Bronchial epithelial cell (primary cell): ENCODE measurements around the gene TRABD2B. TPM values are rescaled to one million over a fixed set of nuclear protein-coding genes. Genes with fewer than 3 reads are reported as not detected.

Source experiments
- DNase-seq: peaks from one replicate; pipeline ENCODE4 v3.0.0-alpha.2; 2010; ENCODE audit warnings: low read depth
- FAIRE-seq: peaks from 2 replicates; lab custom pipeline; 2011; peaks lifted over from hg19 to GRCh38; lab: Jason Lieb, UNC
- H3K27me3 ChIP-seq: 2 replicates; pipeline ENCODE4 v1.5.1; 2011; ENCODE audit warnings: low read length; ENCODE audit not compliant: control insufficient read depth, insufficient read depth
- H3K36me3 ChIP-seq: 2 replicates; pipeline ENCODE4 v1.5.1; 2011; ENCODE audit warnings: low read length; ENCODE audit not compliant: control insufficient read depth, insufficient read depth
- H3K4me3 ChIP-seq: 2 replicates; pipeline ENCODE4 v1.5.1; 2011; ENCODE audit warnings: mild to moderate bottlenecking, low read depth, low read length, control low read depth
- total RNA-seq: library from RNA; depleted of rRNA; stranded (reverse); fragments of >200 nt; gene quantifications from 2 replicates; pipeline ENCODE4 v1.2.1, GENCODE V29; 2014
- TF ChIP-seq, protein P1 (sequence below): IDR thresholded peaks from 2 replicates; pipeline ENCODE4 v1.5.1; 2011; ENCODE audit warnings: mild to moderate bottlenecking, moderate library complexity, low read length, control low read depth, inconsistent platforms; ENCODE audit not compliant: insufficient read depth, severe bottlenecking

TRABD2B gene
- total RNA-seq, 1 donor from 2014 or later: under 0.01 TPM

DNA sequence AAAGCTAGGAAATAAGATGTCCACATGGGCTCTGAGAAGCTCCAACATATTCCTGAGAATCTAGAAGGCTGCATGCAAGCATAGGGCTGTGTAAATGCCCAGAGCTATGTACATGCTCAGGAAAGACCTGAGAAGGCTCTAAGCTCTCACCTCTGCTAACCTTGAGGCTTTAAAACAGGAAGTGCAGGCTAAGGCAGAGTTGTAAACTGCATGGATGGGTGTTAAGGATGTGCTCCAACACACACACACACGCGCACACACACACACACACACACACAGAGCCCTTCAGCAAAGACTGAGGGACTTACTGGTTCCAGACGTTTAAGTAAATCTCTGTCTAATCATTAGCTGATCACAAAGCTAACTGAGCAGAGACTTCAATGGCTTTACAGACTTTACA is 162.9 kb downstream of the TRABD2B start:
- TF ChIP-seq, protein P1, sequence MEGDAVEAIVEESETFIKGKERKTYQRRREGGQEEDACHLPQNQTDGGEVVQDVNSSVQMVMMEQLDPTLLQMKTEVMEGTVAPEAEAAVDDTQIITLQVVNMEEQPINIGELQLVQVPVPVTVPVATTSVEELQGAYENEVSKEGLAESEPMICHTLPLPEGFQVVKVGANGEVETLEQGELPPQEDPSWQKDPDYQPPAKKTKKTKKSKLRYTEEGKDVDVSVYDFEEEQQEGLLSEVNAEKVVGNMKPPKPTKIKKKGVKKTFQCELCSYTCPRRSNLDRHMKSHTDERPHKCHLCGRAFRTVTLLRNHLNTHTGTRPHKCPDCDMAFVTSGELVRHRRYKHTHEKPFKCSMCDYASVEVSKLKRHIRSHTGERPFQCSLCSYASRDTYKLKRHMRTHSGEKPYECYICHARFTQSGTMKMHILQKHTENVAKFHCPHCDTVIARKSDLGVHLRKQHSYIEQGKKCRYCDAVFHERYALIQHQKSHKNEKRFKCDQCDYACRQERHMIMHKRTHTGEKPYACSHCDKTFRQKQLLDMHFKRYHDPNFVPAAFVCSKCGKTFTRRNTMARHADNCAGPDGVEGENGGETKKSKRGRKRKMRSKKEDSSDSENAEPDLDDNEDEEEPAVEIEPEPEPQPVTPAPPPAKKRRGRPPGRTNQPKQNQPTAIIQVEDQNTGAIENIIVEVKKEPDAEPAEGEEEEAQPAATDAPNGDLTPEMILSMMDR: no peak
- H3K36me3 ChIP-seq: no peaks in the 10 kb centered on the region
- no peak overlapping the region for H3K4me3 ChIP-seq
- FAIRE-seq (no peak), DNase-seq (no peak)
- no peaks in the 10 kb centered on the region for H3K27me3 ChIP-seq

GRCh38 chr1:47830641-47831333 is 166.4 kb downstream of the TRABD2B start:
- DNase-seq: no peak
- TF ChIP-seq, protein P1: no peak
- Histone ChIP-seq H3K36me3 (no peaks in the 10 kb centered on the region), H3K27me3 (no peaks in the 10 kb centered on the region), H3K4me3 (no peak overlapping the region)
- FAIRE-seq: no peak

- FAIRE-seq: no peak
- Histone ChIP-seq H3K4me3 (no peak overlapping the region), H3K27me3 (no peaks in the 10 kb centered on the region), H3K36me3 (no peaks in the 10 kb centered on the region)
- DNase-seq: no peak
- TF ChIP-seq, protein P1: no peak
Observed at GRCh38 chr1:47830021-47830420, 167.2 kb downstream of the TRABD2B start.

- TF ChIP-seq, protein P1: no peak
Observed at GRCh38 chr1:47828978-47829377, 168.2 kb downstream of the TRABD2B start.

DNA sequence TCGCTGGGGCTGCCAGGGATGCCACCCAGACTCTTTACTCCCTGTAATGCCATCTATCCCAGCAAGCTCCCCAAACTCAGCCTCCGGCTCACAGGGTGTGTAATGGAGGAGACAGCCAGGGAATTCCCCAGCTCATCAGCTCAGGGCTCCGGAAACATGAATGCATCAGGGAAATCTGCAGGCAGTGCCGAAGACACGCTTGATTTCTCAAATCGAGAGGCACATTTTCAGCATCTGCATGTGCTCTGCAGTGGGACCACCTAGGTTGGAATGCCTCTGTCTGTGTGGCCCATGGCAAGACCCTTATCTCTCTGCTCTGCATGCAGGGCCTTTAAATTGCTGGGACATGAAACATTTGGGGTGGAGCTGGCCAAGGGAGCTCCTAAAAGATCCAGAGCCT is 170.1 kb downstream of the TRABD2B start:
- Histone ChIP-seq H3K27me3 (no peaks in the 10 kb centered on the region), H3K36me3 (no peaks in the 10 kb centered on the region), H3K4me3 (no peak overlapping the region)
- DNase-seq (no peak), FAIRE-seq (no peak)
- TF ChIP-seq, protein P1: no peak

More at GRCh38 chr1:47828978-47829377, 168.2 kb downstream of the TRABD2B start:
- H3K36me3 ChIP-seq: no peaks in the 10 kb centered on the region
- DNase-seq (no peak), FAIRE-seq (no peak)
- H3K27me3 ChIP-seq: no peaks in the 10 kb centered on the region
- no peak overlapping the region for H3K4me3 ChIP-seq

DNA sequence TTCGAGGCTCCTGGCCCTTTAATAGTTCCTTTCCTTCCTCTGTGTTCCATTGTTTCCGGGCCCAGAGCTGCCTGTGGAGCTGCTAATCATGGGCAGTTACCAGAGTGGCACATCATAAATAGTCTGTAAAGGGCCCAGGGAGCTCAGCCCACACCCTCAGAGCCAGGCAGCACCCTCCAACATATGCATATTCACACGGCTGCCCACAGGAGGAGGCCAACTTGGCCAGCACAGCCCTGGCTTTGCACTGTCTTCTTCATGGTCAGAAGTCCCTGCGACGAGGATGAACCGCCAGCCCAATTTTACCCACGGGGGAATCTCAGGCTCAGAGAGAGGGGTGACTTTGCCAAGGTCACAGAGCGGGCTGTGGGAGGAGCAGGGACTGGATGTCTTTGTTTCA is 172.5 kb downstream of the TRABD2B start:
- TF ChIP-seq, protein P1: no peak
- no peaks in the 10 kb centered on the region for H3K36me3 ChIP-seq
- DNase-seq (no peak), FAIRE-seq (no peak)
- H3K27me3 ChIP-seq: no peaks in the 10 kb centered on the region
- no peak overlapping the region for H3K4me3 ChIP-seq
